ENCODE measurements around the gene ANKRD17. TPM values are rescaled to one million over a fixed set of nuclear protein-coding genes. Genes with fewer than 3 reads are reported as not detected.
A peak's percentile ranks its signal among the peaks of the same experiment; 100 is the strongest.

The ANKRD17 gene
- total and polyA plus RNA-seq, 9 of the 15 experiments (the other 6 are each of a cell fraction or from before 2014, with no cell fraction given), result 25.5 to 86.9 (median 52.2) TPM

DNA sequence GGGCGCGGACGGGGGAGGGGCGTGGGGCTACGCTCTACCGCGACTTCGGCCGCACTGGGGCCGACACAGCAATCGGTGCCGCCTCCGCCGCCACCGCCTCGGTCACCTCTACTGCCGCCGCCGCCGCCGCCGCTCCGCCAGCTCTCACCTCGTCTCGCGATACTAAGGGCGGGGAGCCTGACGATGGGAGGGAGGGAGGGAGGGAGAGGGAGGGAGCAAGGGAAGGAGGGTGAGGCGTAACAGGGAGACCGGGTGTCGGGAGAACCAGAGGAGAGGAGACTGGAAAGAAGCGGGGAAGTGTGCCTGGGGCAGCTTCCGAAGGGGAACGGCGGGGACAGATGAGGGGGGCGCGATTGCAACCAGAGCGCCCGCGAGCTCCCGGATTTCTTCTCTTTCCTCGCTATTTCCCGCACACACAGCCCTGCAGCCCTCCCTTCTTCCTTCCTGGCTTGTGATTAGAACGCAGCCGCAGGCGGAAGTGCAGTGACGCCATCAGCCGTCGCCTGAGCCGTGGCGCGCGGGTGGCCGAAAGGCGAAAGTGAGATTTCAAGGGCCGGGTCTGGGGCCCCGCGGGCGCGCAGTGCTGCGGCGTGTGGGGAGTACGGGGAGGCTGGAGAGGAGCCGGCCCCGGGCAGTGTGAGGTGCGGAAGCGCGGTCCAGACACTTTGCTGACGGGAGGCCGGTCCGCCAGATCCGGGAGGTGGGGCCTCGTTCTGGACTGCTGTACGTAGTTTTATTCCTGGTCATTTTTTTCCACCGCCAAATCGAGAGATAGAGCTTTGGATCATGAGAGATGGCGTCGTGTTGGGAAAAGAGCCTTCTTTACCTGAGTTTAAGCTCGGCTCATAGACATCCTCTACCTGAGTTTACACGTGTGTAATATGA is at the start of gene ANKRD17 (continued):
- TF ChIP-seq, protein P1, sequence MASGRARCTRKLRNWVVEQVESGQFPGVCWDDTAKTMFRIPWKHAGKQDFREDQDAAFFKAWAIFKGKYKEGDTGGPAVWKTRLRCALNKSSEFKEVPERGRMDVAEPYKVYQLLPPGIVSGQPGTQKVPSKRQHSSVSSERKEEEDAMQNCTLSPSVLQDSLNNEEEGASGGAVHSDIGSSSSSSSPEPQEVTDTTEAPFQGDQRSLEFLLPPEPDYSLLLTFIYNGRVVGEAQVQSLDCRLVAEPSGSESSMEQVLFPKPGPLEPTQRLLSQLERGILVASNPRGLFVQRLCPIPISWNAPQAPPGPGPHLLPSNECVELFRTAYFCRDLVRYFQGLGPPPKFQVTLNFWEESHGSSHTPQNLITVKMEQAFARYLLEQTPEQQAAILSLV (tag; IDR thresholded peaks at IDR 0.05), result no peak
- TF ChIP-seq ZNF3 (CRISPR knock-in tag; IDR thresholded peaks at IDR 0.05) (no peak), POLR3A (IDR thresholded peaks at IDR 0.05; ENCODE audit: borderline replicate concordance, extremely low read depth, insufficient read depth, insufficient read length) (no peak), U2AF1 (optimal IDR thresholded peaks at IDR 0.05; ENCODE audit: low read depth, low read length) (peak; percentile 34), ZNF699 (CRISPR knock-in tag; IDR thresholded peaks at IDR 0.05; ENCODE audit: insufficient replicate concordance) (no peak), ETS2 (tag; IDR thresholded peaks at IDR 0.05; ENCODE audit: borderline replicate concordance, poor library complexity, severe bottlenecking) (no peak), ZNF184 (CRISPR knock-in tag; IDR thresholded peaks at IDR 0.05) (no peak), ETV1 (tag; conservative IDR thresholded peaks at IDR 0.05; ENCODE audit: low read depth) (peak; percentile 89), TAF9B (IDR thresholded peaks at IDR 0.05; ENCODE audit: partially characterized antibody) (peak; percentile 85), MIER1 (IDR thresholded peaks at IDR 0.05; ENCODE audit: low read depth) (no peak), FUS (optimal IDR thresholded peaks at IDR 0.05; ENCODE audit: low read depth, low read length) (no peak), SP1 (CRISPR knock-in tag; IDR thresholded peaks at IDR 0.05) (peak; percentile 71)
- TF ChIP-seq, protein P2, sequence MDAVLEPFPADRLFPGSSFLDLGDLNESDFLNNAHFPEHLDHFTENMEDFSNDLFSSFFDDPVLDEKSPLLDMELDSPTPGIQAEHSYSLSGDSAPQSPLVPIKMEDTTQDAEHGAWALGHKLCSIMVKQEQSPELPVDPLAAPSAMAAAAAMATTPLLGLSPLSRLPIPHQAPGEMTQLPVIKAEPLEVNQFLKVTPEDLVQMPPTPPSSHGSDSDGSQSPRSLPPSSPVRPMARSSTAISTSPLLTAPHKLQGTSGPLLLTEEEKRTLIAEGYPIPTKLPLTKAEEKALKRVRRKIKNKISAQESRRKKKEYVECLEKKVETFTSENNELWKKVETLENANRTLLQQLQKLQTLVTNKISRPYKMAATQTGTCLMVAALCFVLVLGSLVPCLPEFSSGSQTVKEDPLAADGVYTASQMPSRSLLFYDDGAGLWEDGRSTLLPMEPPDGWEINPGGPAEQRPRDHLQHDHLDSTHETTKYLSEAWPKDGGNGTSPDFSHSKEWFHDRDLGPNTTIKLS (IDR thresholded peaks at IDR 0.05; ENCODE audit: borderline replicate concordance, low read depth), result peak; percentile 77
- TF ChIP-seq, protein P3, sequence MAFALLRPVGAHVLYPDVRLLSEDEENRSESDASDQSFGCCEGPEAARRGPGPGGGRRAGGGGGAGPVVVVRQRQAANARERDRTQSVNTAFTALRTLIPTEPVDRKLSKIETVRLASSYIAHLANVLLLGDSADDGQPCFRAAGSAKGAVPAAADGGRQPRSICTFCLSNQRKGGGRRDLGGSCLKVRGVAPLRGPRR (CRISPR knock-in tag; IDR thresholded peaks at IDR 0.05), result no peak
- TF ChIP-seq, protein P4, sequence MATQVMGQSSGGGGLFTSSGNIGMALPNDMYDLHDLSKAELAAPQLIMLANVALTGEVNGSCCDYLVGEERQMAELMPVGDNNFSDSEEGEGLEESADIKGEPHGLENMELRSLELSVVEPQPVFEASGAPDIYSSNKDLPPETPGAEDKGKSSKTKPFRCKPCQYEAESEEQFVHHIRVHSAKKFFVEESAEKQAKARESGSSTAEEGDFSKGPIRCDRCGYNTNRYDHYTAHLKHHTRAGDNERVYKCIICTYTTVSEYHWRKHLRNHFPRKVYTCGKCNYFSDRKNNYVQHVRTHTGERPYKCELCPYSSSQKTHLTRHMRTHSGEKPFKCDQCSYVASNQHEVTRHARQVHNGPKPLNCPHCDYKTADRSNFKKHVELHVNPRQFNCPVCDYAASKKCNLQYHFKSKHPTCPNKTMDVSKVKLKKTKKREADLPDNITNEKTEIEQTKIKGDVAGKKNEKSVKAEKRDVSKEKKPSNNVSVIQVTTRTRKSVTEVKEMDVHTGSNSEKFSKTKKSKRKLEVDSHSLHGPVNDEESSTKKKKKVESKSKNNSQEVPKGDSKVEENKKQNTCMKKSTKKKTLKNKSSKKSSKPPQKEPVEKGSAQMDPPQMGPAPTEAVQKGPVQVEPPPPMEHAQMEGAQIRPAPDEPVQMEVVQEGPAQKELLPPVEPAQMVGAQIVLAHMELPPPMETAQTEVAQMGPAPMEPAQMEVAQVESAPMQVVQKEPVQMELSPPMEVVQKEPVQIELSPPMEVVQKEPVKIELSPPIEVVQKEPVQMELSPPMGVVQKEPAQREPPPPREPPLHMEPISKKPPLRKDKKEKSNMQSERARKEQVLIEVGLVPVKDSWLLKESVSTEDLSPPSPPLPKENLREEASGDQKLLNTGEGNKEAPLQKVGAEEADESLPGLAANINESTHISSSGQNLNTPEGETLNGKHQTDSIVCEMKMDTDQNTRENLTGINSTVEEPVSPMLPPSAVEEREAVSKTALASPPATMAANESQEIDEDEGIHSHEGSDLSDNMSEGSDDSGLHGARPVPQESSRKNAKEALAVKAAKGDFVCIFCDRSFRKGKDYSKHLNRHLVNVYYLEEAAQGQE (IDR thresholded peaks at IDR 0.05; ENCODE audit: borderline replicate concordance), result peak; percentile 21; the same call in 1 of the 2 replicates
- TF ChIP-seq, protein P4 (CRISPR knock-in tag; IDR thresholded peaks at IDR 0.05; ENCODE audit: low read depth), result no peak
